Measurements from ENCODE around the gene SLIT3. TPM values are rescaled to one million over a fixed set of nuclear protein-coding genes. Genes with fewer than 3 reads are reported as not detected.

The SLIT3 gene
- polyA plus RNA-seq, 1 of the 3 experiments (the other 2 are of a cell fraction), result 119 TPM

DNA sequence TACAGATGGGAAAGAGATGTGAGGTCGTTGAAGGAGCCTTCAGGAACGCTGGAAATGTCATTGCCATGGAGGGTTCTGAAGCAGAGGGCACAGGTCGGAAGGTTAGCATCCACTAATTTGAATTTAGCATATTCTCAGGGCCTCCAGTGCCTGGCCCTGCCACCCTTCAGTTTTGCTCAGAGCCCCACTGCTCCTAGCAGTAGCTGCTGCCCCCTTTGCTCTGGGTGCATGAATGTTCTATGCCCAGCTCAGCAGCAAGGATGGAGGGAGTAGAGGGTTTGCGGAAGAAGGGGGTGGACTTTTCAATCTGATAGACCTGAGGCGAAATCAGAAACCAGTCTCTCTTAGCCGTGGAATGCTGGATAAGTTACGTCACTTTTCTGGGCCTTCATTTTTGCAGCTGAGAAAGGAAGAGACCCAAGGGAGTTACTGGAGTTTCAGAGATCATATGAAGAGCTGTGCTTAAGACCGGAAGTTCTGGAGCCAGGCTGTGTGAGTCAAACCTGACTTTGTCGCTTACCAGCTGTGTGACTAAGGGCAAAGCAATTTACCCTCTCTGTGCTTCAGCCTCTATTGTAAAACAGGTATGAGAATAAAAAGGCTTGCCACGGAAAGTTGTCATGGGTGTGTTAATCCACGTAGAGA is 588.5 kb downstream of the SLIT3 start:
- Histone ChIP-seq H3K4me2 (peak overlapping the region; percentile 57), H3K9me3 (no peaks in the 10 kb centered on the region), H4K20me1 (ENCODE audit: insufficient read depth) (no peaks in the 10 kb centered on the region), H2AFZ (ENCODE audit: low read depth) (peak overlapping the region; percentile 62), H3K9ac (peak overlapping the region; percentile 57; the same call in 1 of the 2 replicates), H3K4me1 (ENCODE audit: control insufficient read depth in 1 of 2, insufficient read depth in 2 of 2, low read depth in 1 of 2, low read length in 1 of 2) (peaks cover 16 to 47% of the 10 kb centered on the region in 2 experiments; a peak in 3 of 4 replicates), H3K36me3 (replicated peaks in 1 of 2; ENCODE audit: control insufficient read depth in 1 of 2, insufficient read depth in 2 of 2, low read length in 1 of 2) (peaks cover 6 to 60% of the 10 kb centered on the region in 2 experiments), H3K4me3 (ENCODE audit: low read depth in 2 of 2, low read length in 1 of 2) (no peak overlapping the region), H3K27me3 (ENCODE audit: insufficient read depth) (no peaks in the 10 kb centered on the region), H3K27ac (ENCODE audit: low read depth in 2 of 2, low read length in 1 of 2) (peak overlapping the region; percentile 71 to 89), H3K79me2 (ENCODE audit: insufficient read depth) (no peaks in the 10 kb centered on the region), H3F3A (replicated peaks; ENCODE audit: insufficient read depth) (peaks cover 21% of the 10 kb centered on the region), H3K9me2 (no peaks in the 10 kb centered on the region)
- TF ChIP-seq GABPA (IDR thresholded peaks at IDR 0.05; ENCODE audit: low read depth) (peak; percentile 61), MXI1 (IDR thresholded peaks at IDR 0.05; ENCODE audit: low read depth, low read length) (no peak), SIN3A (IDR thresholded peaks at IDR 0.05; ENCODE audit: borderline replicate concordance, low read depth, low read length) (no peak), FOSL2 (IDR thresholded peaks at IDR 0.05; ENCODE audit: borderline replicate concordance, low read depth) (peak; percentile 93), POLR2AphosphoS5 (IDR thresholded peaks at IDR 0.05; ENCODE audit: low read depth, low read length) (peak; percentile 46; the same call in 1 of the 2 replicates), JUND (IDR thresholded peaks at IDR 0.05) (peak; percentile 94), RFX5 (IDR thresholded peaks at IDR 0.05; ENCODE audit: low read length) (no peak), FOXM1 (IDR thresholded peaks at IDR 0.05; ENCODE audit: low read depth) (no peak), TEAD4 (IDR thresholded peaks at IDR 0.05; ENCODE audit: borderline replicate concordance, insufficient read depth) (peak; percentile 74), FOXJ3 (CRISPR knock-in tag; IDR thresholded peaks at IDR 0.05) (no peak), EP300 (IDR thresholded peaks at IDR 0.05; ENCODE audit: borderline replicate concordance in 1 of 2, low read depth in 1 of 2, low read length in 1 of 2) (peak in 1 of 2 experiments; percentile 82; a peak in 2 of 4 replicates), TAF1 (IDR thresholded peaks at IDR 0.05; ENCODE audit: borderline replicate concordance, low read depth, low read length) (no peak), NFIC (IDR thresholded peaks at IDR 0.05; ENCODE audit: borderline replicate concordance) (peak; percentile 64), ELF1 (IDR thresholded peaks at IDR 0.05) (peak; percentile 76), RXRA (IDR thresholded peaks at IDR 0.05; ENCODE audit: borderline replicate concordance, low read depth) (peak; percentile 68; the same call in 1 of the 2 replicates), TCF12 (IDR thresholded peaks at IDR 0.05) (peak; percentile 81), YY1 (IDR thresholded peaks at IDR 0.05; ENCODE audit: low read depth) (no peak)
- TF ChIP-seq, protein P1, sequence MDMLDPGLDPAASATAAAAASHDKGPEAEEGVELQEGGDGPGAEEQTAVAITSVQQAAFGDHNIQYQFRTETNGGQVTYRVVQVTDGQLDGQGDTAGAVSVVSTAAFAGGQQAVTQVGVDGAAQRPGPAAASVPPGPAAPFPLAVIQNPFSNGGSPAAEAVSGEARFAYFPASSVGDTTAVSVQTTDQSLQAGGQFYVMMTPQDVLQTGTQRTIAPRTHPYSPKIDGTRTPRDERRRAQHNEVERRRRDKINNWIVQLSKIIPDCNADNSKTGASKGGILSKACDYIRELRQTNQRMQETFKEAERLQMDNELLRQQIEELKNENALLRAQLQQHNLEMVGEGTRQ (IDR thresholded peaks at IDR 0.05; ENCODE audit: borderline replicate concordance, low read depth, low read length), result no peak
- TF ChIP-seq, protein P2, sequence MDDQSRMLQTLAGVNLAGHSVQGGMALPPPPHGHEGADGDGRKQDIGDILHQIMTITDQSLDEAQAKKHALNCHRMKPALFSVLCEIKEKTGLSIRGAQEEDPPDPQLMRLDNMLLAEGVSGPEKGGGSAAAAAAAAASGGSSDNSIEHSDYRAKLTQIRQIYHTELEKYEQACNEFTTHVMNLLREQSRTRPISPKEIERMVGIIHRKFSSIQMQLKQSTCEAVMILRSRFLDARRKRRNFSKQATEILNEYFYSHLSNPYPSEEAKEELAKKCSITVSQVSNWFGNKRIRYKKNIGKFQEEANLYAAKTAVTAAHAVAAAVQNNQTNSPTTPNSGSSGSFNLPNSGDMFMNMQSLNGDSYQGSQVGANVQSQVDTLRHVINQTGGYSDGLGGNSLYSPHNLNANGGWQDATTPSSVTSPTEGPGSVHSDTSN (IDR thresholded peaks at IDR 0.05), result peak; percentile 48
- ChIA-PET CTCF (interaction anchor here (1.6 kb wide), 1 partner anchor 16 kb away, joined by 3 read pairs; no protein-coding TSS in a partner anchor), POLR2A (no interaction called here)
- 32% methylated on average over 11 of the region's 11 CpGs for WGBS (ENCODE audit: low lambda C conversion rate)
- no peak for DNase-seq

Measured in SK-N-SH (cell line).